Neuron (in vitro differentiated cells): Measurements from ENCODE around the gene RASA4.
A peak's percentile ranks its signal among the peaks of the same experiment; 100 is the strongest.
"Not testable (repeated sequence)": the region's sequence is repeated elsewhere in the genome, so short reads cannot be mapped to it uniquely, and the experiment has no call there.

Source experiments
- H2AFZ ChIP-seq: one replicate; pipeline ENCODE4 v1.6.1; 2013; ENCODE audit warnings: low read depth, mild to moderate bottlenecking, inconsistent platforms, low read length, moderate library complexity
- H3K27me3 ChIP-seq: one replicate; pipeline ENCODE4 v1.6.1; 2013; ENCODE audit warnings: low read length; ENCODE audit not compliant: insufficient read depth
- H3K36me3 ChIP-seq: one replicate; pipeline ENCODE4 v1.6.1; 2013; ENCODE audit warnings: low read length; ENCODE audit not compliant: insufficient read depth
- H3K4me1 ChIP-seq: one replicate; pipeline ENCODE4 v1.6.1; 2013; ENCODE audit warnings: low read length; ENCODE audit not compliant: insufficient read depth
- H3K4me3 ChIP-seq: 2 replicates; pipeline ENCODE4 v1.5.1; 2013; ENCODE audit warnings: mild to moderate bottlenecking, low read length, moderate library complexity
- H3K9me3 ChIP-seq: one replicate; pipeline ENCODE4 v1.6.1; 2013; ENCODE audit warnings: low read length

Gene RASA4

GRCh38 chr7:102616507-102617125 lies at the start of gene RASA4:
TSS of gene RASA4 (minus strand) at chr7:102616756. CDS start at chr7:102616689, 67 bp downstream.
- not testable (repeated sequence) for H3K9me3 ChIP-seq, H3K4me1 ChIP-seq, H2AFZ ChIP-seq, H3K36me3 ChIP-seq, H3K27me3 ChIP-seq
- H3K4me3 ChIP-seq: peak within 1 kb of the TSS; percentile 37

DNA sequence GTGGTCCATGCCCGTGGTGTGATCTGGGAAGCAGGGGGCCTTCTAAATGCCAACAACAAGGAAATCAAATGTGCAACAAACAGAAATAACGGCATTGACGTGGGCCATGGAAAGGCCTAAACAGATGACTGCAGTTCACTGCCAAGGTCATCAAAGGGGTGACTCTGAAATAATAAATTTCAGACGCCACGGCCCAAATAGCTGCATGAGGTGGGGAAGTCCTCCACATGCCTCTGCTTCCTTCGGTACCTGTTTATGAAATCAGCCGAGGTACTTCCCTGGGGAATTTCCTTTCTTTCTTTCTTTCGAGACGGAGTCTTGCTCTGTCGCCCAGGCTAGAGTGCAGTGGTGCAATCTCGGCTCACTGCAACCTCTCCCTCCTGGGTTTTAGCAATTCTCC lies 48.2 kb upstream of the RASA4 start:
- not testable (repeated sequence) for H3K4me3 ChIP-seq, H3K4me1 ChIP-seq, H3K36me3 ChIP-seq, H2AFZ ChIP-seq, H3K9me3 ChIP-seq, H3K27me3 ChIP-seq

DNA sequence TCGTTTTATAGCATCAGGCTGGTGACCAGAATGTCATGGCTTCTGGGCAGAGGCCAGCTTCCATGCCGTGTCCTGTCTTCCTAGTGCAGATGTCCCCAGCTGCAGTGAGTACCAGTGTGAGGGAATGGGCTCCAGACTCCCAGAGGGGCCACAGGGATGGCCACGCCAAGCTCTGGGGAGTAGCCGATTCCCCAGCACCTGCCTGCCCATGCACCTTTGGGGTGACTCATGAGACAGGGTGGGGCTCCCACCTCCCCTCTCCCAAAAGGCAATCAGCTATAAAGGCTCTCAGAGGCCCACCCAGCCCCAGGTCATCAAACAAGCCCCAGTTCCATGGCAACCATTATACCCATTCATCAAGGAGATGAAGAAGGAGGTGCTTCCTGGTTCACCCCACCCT lies 33.4 kb upstream of the RASA4 start, which contains the start of gene SPDYE2B:
SPDYE2B (plus strand) TSS at position 396 of the 400 bp plus-strand sequence. CDS start 2,030 bp downstream, outside the sequence.
- H3K27me3 ChIP-seq, H3K4me1 ChIP-seq, H3K9me3 ChIP-seq, H3K36me3 ChIP-seq, H3K4me3 ChIP-seq, H2AFZ ChIP-seq: not testable (repeated sequence)

- not testable (repeated sequence) for H2AFZ ChIP-seq, H3K9me3 ChIP-seq, H3K4me3 ChIP-seq, H3K4me1 ChIP-seq, H3K27me3 ChIP-seq, H3K36me3 ChIP-seq
Measured at GRCh38 chr7:102647813-102648212, 31.3 kb upstream of the RASA4 start.

DNA sequence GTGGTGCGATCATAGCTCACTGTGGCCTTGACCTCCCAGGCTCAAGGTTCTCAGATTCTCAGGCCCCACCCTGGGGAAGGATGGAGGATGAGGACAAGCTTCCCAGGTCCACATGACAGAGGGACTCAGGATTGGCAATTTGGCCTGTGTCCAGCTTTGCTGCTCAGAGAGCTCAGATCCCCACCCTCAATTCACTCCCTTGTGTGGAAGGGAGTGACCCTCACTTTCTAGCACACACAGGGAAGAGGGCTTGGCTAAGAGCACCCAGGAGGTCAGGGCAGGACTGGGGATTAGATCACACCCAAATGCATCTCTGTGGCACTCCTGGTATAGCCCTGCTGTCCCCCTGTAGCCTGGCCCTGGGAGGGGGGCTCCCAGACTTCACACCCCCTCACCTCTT lies 26.8 kb upstream of the RASA4 start:
- H3K4me1 ChIP-seq, H3K9me3 ChIP-seq, H2AFZ ChIP-seq, H3K36me3 ChIP-seq, H3K4me3 ChIP-seq, H3K27me3 ChIP-seq: not testable (repeated sequence)

DNA sequence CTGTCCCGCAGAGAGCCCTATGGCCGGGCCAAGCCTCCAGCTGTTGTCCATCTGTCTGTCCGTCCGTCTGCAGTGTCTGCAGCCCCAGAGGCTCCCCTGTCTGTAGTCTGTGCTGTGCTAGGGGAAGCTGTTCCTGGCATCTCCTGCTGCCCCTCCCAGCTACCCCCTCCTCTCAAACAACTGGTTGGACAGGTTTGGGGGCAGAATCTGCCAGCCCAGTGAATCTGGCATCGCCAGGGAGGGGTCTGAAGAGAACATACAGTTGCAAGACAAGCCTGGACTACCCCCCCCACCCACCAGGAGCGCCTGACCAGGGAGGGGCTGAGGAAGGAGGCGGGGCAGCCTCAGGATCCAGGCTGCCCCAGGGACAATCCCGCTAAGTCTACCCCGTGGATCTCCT lies 26.1 kb upstream of the RASA4 start, which contains the start of gene UPK3BL1:
UPK3BL1 (minus strand) TSS at position 101 of the 400 bp plus-strand sequence; CDS start at position 51, 50 bp downstream.
- H3K27me3 ChIP-seq, H3K4me3 ChIP-seq, H3K4me1 ChIP-seq, H3K36me3 ChIP-seq, H3K9me3 ChIP-seq, H2AFZ ChIP-seq: not testable (repeated sequence)

DNA sequence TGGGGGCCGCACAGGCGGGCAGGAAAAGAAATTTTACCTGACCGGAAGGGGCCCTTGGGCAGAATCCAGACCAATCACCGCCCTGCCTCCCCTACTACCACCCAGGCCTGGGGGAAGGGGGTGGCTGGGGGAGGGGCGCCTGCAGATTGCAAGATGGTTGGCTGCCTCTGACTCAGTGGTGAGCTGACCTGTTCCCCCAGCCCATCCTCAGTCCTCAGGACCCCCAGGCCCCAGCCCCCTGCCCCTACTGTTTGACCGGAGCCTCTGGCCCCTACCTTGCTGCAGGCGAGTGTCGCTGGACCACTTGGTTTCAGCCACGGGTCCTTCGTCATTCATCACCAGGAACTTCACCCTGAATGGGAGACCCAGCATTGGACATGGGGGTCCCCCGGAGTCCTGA lies 22.3 kb upstream of the RASA4 start:
- H3K36me3 ChIP-seq, H3K9me3 ChIP-seq, H2AFZ ChIP-seq, H3K4me1 ChIP-seq, H3K27me3 ChIP-seq, H3K4me3 ChIP-seq: not testable (repeated sequence)

GRCh38 chr7:102636956-102637355 lies 20.4 kb upstream of the RASA4 start:
- not testable (repeated sequence) for H3K36me3 ChIP-seq, H3K4me3 ChIP-seq, H2AFZ ChIP-seq, H3K9me3 ChIP-seq, H3K27me3 ChIP-seq, H3K4me1 ChIP-seq

DNA sequence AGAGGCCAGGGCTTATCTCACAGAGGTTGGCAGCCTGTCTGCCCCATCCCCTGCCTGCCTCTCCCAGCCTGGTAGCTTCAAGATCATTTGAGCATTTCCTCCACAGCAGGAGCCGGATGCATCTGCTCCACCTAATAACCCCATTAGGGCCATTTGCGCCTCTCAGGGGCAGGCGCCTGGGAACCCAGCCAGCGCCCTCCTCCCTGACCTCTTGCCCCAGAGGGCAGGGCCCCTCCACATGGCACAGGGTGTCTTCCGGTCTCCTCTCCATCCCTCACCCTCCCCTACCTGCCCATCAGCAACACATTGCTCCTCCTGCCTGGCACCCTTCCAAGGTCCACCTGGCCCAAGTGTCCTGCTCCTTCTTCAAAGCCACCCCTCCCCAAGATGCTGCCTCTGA lies 18.8 kb upstream of the RASA4 start:
- not testable (repeated sequence) for H3K4me1 ChIP-seq, H3K27me3 ChIP-seq, H3K9me3 ChIP-seq, H2AFZ ChIP-seq, H3K4me3 ChIP-seq, H3K36me3 ChIP-seq

DNA sequence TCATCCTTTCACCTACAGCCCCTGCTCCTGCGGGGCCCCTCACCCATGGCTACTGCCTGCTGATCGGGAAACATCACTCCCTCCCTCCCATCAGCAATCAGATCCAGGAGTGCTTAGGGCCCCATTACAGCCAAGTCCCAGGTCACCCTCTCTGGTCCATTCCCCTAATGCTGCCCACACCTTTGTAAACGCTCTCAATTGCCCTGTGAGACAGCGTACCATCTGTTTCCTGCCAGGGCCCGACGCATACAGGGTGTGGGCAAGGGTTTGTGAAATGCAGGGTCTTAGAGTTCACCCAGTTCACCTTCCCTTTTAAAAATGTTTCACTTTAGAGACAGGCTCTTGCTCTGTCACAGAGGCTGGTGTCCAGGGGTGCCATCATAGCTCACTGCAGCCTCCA lies 17.7 kb upstream of the RASA4 start:
- not testable (repeated sequence) for H3K9me3 ChIP-seq, H2AFZ ChIP-seq, H3K4me3 ChIP-seq, H3K27me3 ChIP-seq, H3K4me1 ChIP-seq, H3K36me3 ChIP-seq

- not testable (repeated sequence) for H3K9me3 ChIP-seq, H2AFZ ChIP-seq
Measured at GRCh38 chr7:102630622-102631021, 14.1 kb upstream of the RASA4 start.

GRCh38 chr7:102627271-102627904 lies 10.8 kb upstream of the RASA4 start:
- H3K27me3 ChIP-seq, H3K36me3 ChIP-seq, H2AFZ ChIP-seq, H3K4me3 ChIP-seq, H3K9me3 ChIP-seq, H3K4me1 ChIP-seq: not testable (repeated sequence)

More at GRCh38 chr7:102630622-102631021, 14.1 kb upstream of the RASA4 start:
- not testable (repeated sequence) for H3K36me3 ChIP-seq, H3K4me3 ChIP-seq, H3K27me3 ChIP-seq, H3K4me1 ChIP-seq

DNA sequence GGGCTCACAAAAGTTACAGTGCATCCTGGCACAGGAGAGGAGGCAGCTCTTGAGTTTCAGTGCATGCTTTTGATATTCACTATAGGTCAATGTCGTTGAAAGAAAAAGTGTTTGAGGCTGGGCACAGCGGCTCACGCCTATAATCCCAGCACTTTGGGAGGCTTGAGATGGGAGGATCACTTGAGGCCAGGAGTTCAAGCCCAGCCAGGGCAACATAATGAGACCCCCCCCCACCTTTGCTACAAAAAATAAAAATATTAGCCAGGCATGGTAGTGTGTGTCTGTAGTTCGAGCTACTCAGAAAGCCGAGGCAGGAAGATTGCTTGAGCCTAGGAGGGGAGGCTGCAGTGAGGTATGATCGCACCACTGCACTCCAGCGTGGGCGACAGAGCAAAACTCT lies 1.6 kb upstream of the RASA4 start:
- H3K4me3 ChIP-seq, H3K4me1 ChIP-seq, H2AFZ ChIP-seq, H3K9me3 ChIP-seq, H3K36me3 ChIP-seq, H3K27me3 ChIP-seq: not testable (repeated sequence)

DNA sequence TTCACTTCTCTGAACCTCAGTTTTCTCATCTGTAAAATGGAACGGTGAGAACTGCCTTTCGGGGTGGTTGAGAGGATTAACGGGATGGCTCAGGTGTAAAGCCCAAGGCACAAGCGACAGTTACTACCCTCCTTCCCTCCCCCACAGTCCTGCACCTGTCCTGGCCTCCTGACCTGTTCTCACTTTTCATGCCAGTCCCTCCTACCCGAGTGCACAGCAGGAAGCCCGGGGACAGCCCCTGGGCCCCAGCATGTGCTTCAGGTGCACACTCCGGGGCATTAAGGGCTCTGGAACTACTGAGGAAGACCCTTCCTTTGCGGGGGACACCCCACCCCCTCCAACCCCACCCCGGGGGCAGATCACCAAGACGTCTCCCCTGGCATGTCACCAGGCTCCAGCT lies 626 bp downstream of the RASA4 start:
- H3K9me3 ChIP-seq, H3K4me3 ChIP-seq, H3K27me3 ChIP-seq, H3K36me3 ChIP-seq, H3K4me1 ChIP-seq, H2AFZ ChIP-seq: not testable (repeated sequence)
